PC-3 (cell line): Measurements from ENCODE around the gene BAIAP3.

Experiments used
- EZH2 ChIP-seq: fragments of 300-600 bp; sonication (generic); IDR thresholded peaks from one replicate; pipeline ENCODE4 v1.6.1; 2017; ENCODE audit warnings: antibody characterized with exemption, mild to moderate bottlenecking, low read length; ENCODE audit not compliant: unreplicated experiment
- EZH2phosphoT487 ChIP-seq: fragments of 300-600 bp; sonication (generic); IDR thresholded peaks from 2 replicates; pipeline ENCODE4 v1.6.1; 2018; ENCODE audit warnings: mild to moderate bottlenecking, antibody characterized with exemption, low read length, borderline replicate concordance
- TF ChIP-seq, protein P1 (sequence below): fragments of 300-600 bp; sonication (generic); conservative IDR thresholded peaks from 2 replicates; pipeline ENCODE4 v1.5.1; 2017; ENCODE audit warnings: antibody characterized with exemption, low read depth, mild to moderate bottlenecking, low read length

GRCh38 chr16:1289477-1289866, 44.0 kb upstream of the BAIAP3 start:
- TF ChIP-seq, protein P1, sequence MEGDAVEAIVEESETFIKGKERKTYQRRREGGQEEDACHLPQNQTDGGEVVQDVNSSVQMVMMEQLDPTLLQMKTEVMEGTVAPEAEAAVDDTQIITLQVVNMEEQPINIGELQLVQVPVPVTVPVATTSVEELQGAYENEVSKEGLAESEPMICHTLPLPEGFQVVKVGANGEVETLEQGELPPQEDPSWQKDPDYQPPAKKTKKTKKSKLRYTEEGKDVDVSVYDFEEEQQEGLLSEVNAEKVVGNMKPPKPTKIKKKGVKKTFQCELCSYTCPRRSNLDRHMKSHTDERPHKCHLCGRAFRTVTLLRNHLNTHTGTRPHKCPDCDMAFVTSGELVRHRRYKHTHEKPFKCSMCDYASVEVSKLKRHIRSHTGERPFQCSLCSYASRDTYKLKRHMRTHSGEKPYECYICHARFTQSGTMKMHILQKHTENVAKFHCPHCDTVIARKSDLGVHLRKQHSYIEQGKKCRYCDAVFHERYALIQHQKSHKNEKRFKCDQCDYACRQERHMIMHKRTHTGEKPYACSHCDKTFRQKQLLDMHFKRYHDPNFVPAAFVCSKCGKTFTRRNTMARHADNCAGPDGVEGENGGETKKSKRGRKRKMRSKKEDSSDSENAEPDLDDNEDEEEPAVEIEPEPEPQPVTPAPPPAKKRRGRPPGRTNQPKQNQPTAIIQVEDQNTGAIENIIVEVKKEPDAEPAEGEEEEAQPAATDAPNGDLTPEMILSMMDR: no peak
- TF ChIP-seq EZH2: no peak
- no peak for TF ChIP-seq EZH2phosphoT487
